Kidney (tissue), 14 donors: Measurements from ENCODE around the gene SRRM3. TPM values are rescaled to one million over a fixed set of nuclear protein-coding genes. Genes with fewer than 3 reads are reported as not detected.

Experiments
- DNase-seq, 5 donors: peaks; one replicate each; pipeline ENCODE4 v3.0.0-alpha.2; 2013 to 2020
- FAIRE-seq: peaks from 2 replicates; lab custom pipeline; 2012; peaks lifted over from hg19 to GRCh38; lab: Jason Lieb, UNC
- H3K27ac ChIP-seq, 2 donors: one replicate each; pipeline ENCODE4 v1.7.0; 2013; ENCODE audit warnings: low read depth in 2 of 2, low read length in 2 of 2, inconsistent platforms in 1 of 2
- H3K27me3 ChIP-seq: one replicate; pipeline ENCODE4 v1.7.1; 2013; ENCODE audit warnings: low read length, inconsistent platforms; ENCODE audit not compliant: control insufficient read depth, insufficient read depth
- H3K36me3 ChIP-seq, 3 donors: one replicate each; pipeline versions ENCODE4 v1.7.0 to v1.7.1; 2013; ENCODE audit warnings: low read length in 3 of 3, control low read depth in 1 of 3, inconsistent platforms in 1 of 3; ENCODE audit not compliant: insufficient read depth in 3 of 3, control insufficient read depth in 2 of 3
- H3K4me1 ChIP-seq, 3 donors: one replicate each; pipeline versions ENCODE4 v1.7.0 to v1.7.1; 2013; ENCODE audit warnings: low read length in 3 of 3, inconsistent platforms in 1 of 3, low read depth in 1 of 3; ENCODE audit not compliant: control insufficient read depth in 2 of 3, insufficient read depth in 2 of 3
- H3K4me3 ChIP-seq, 3 donors: one replicate each; pipeline versions ENCODE4 v1.7.0 to v1.8.1; 2013; ENCODE audit warnings: low read length in 3 of 3, control low read depth in 1 of 3, inconsistent platforms in 1 of 3
- H3K9ac ChIP-seq, 3 donors: one replicate each; pipeline versions ENCODE4 v1.7.0 to v1.7.1; 2013; ENCODE audit warnings: low read length in 3 of 3, control low read depth in 1 of 3, inconsistent platforms in 1 of 3
- H3K9me3 ChIP-seq, 3 donors: one replicate each; pipeline versions ENCODE4 v1.7.0 to v1.7.1; 2013; ENCODE audit warnings: low read length in 3 of 3, control low read depth in 1 of 3, inconsistent platforms in 1 of 3; ENCODE audit not compliant: control insufficient read depth in 2 of 3, insufficient read depth in 1 of 3
- CTCF ChIP-seq: IDR thresholded peaks from 3 replicates; pipeline ENCODE4 v1.5.1; 2012; ENCODE audit warnings: mild to moderate bottlenecking, moderate library complexity, borderline replicate concordance; ENCODE audit not compliant: insufficient read depth; ENCODE audit errors: extremely low read depth
- intact Hi-C: fragments of 100-400 bp; cut with DNase I; formaldehyde crosslinking; loops from one replicate; pipeline ENCODE4 v1.11.1; 2022
- polyA plus RNA-seq: library from polyadenylated mRNA; stranded (reverse); fragments of 350-450 nt; fragmentation: Illumina TruSeq; extraction: RNeasy Lipid Tissue Mini Kit (QIAGEN cat#74804); gene quantifications from one replicate; pipeline ENCODE4 v1.2.3, GENCODE V29; 2014; ENCODE audit warnings: low read depth, low replicate concordance; ENCODE audit not compliant: insufficient read depth
- total RNA-seq: library from RNA; stranded (reverse); fragmentation: NEBNext Ultra II Directional; extraction: Animal tissue kit (Norgen Biotek cat#: 25700); gene quantifications from one replicate; pipeline ENCODE4 v1.2.1, GENCODE V29; 2021
- donor health status: control.
- donor health status: control.
- donor health status: control.
- donor health status: control.
- donor health status: control.
- donor health status: DM: yes; HTN: yes; CAD: no.
- donor health status: Normal renal cell carcinoma (clear cell type).

The SRRM3 gene
- total and polyA plus RNA-seq, 2 donors from 2014 or later = 0.99 to 1.0 TPM

GRCh38 chr7:76185187-76185896 lies 16.4 kb upstream of the SRRM3 start:
- Histone ChIP-seq H3K27me3 (no peaks in the 10 kb centered on the region), H3K9ac (no peak overlapping the region), H3K27ac (no peak overlapping the region), H3K4me3 (no peak overlapping the region), H3K9me3 (no peaks in the 10 kb centered on the region), H3K36me3 (no peaks in the 10 kb centered on the region), H3K4me1 (no peaks in the 10 kb centered on the region)
- no peak for TF ChIP-seq CTCF
- intact Hi-C loops = loop anchor here (10.0 kb wide), 1 partner anchor 79 kb away; no protein-coding TSS in a partner anchor
- FAIRE-seq (no peak), DNase-seq (no peak)

GRCh38 chr7:76187272-76187671 lies 14.4 kb upstream of the SRRM3 start:
- intact Hi-C loops = loop anchor here (10.0 kb wide), 1 partner anchor 78 kb away; no protein-coding TSS in a partner anchor
- Histone ChIP-seq H3K4me3 (no peak overlapping the region), H3K9ac (no peak overlapping the region), H3K27ac (no peak overlapping the region), H3K4me1 (no peaks in the 10 kb centered on the region), H3K9me3 (peaks cover 0 to 6% (median 0%) of the 10 kb centered on the region in 3 donors), H3K27me3 (no peaks in the 10 kb centered on the region), H3K36me3 (no peaks in the 10 kb centered on the region)
- FAIRE-seq = no peak
- DNase-seq = no peak
- TF ChIP-seq CTCF = no peak

GRCh38 chr7:76189276-76189675 lies 12.4 kb upstream of the SRRM3 start:
- TF ChIP-seq CTCF = no peak
- no peaks in the 10 kb centered on the region for H3K4me1 ChIP-seq
- no peak for FAIRE-seq
- DNase-seq = no peak
- intact Hi-C loops = loop anchor here (10.0 kb wide), 1 partner anchor 76 kb away; no protein-coding TSS in a partner anchor
- no peak overlapping the region for H3K9ac ChIP-seq
- H3K36me3 ChIP-seq = no peaks in the 10 kb centered on the region
- peaks cover 0 to 6% (median 0%) of the 10 kb centered on the region in 3 donors for H3K9me3 ChIP-seq
- H3K4me3 ChIP-seq = no peak overlapping the region
- no peaks in the 10 kb centered on the region for H3K27me3 ChIP-seq
- no peak overlapping the region for H3K27ac ChIP-seq
